Measurements from ENCODE around the gene AK9. TPM values are rescaled to one million over a fixed set of nuclear protein-coding genes. Genes with fewer than 3 reads are reported as not detected.
"Not testable (repeated sequence)": the region's sequence is repeated elsewhere in the genome, so short reads cannot be mapped to it uniquely, and the experiment has no call there.

AK9 gene
- polyA plus RNA-seq, 2 donors, result 2.4 to 3.0 TPM

- no peaks in the 10 kb centered on the region for H3K4me1 ChIP-seq (ENCODE audit: control insufficient read depth in 2 of 2, insufficient read depth in 2 of 2, low read length in 1 of 2)
- H3K4me3 ChIP-seq (ENCODE audit: low read depth in 1 of 2, low read length in 2 of 2), result no peak overlapping the region
- H3K27ac ChIP-seq (ENCODE audit: low read depth in 2 of 2, low read length in 1 of 2), result no peak overlapping the region
- no peaks in the 10 kb centered on the region for H3K36me3 ChIP-seq (ENCODE audit: control insufficient read depth in 2 of 2, insufficient read depth in 2 of 2, low read length in 1 of 2)
- 88 to 90% methylated on average over 3 of the region's 3 CpGs for WGBS, 2 donors
- no peaks in the 10 kb centered on the region for H3K27me3 ChIP-seq (ENCODE audit: control insufficient read depth in 1 of 2, insufficient read depth in 2 of 2, low read length in 2 of 2)
- no peaks in the 10 kb centered on the region for H3K9me3 ChIP-seq (ENCODE audit: control insufficient read depth in 2 of 2, insufficient read depth in 1 of 2, low read depth in 1 of 2, low read length in 1 of 2)
Observed at GRCh38 chr6:109527989-109528388, 163.0 kb downstream of the AK9 start.

DNA sequence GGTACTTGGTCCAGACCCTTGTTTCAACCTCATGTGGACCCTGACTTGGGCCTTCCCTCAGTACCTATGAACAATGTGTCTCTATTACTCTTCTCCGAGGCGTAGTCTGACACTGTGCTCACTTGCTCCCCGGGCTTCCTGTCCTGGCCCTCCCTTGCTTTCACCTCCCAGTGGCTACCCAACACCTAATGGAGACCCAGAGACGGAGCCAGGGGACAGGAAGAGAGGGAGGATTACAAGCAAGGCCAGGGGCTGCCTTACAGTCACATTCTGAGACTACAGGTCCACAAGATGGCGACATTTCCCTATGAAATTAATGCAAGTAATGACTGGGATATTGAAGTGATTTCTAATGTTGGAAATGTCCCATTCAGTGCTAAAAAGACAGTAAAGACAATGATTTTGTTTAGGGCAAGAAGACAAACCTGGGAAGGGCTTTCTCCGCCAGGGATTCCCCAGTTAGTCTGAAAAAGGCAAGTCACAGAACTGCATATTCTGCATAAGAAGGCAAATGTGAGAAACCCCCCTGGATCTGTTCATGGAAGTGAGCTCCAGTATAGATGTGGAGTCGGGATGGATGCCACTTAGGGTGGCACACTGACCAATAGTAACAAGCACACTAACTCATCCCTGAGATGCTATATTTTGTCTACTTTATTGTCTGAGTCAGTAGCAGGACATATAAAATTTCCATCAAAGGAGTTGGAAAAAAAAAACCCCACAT lies 163.9 kb downstream of the AK9 start:
- Histone ChIP-seq H3K27me3 (ENCODE audit: control insufficient read depth in 1 of 2, insufficient read depth in 2 of 2, low read length in 2 of 2) (no peaks in the 10 kb centered on the region), H3K27ac (ENCODE audit: low read depth in 2 of 2, low read length in 1 of 2) (no peak overlapping the region), H3K4me1 (ENCODE audit: control insufficient read depth in 2 of 2, insufficient read depth in 2 of 2, low read length in 1 of 2) (no peaks in the 10 kb centered on the region), H3K36me3 (ENCODE audit: control insufficient read depth in 2 of 2, insufficient read depth in 2 of 2, low read length in 1 of 2) (no peaks in the 10 kb centered on the region), H3K9me3 (ENCODE audit: control insufficient read depth in 2 of 2, insufficient read depth in 1 of 2, low read depth in 1 of 2, low read length in 1 of 2) (no peaks in the 10 kb centered on the region), H3K4me3 (ENCODE audit: low read depth in 1 of 2, low read length in 2 of 2) (no peak overlapping the region)
- 53 to 62% methylated on average over 7 of the region's 7 CpGs for WGBS, 2 donors

GRCh38 chr6:109524129-109524528 lies 166.9 kb downstream of the AK9 start:
- no peaks in the 10 kb centered on the region for H3K36me3 ChIP-seq (ENCODE audit: control insufficient read depth in 2 of 2, insufficient read depth in 2 of 2, low read length in 1 of 2)
- H3K27ac ChIP-seq (ENCODE audit: low read depth in 2 of 2, low read length in 1 of 2), result no peak overlapping the region
- no peaks in the 10 kb centered on the region for H3K9me3 ChIP-seq (ENCODE audit: control insufficient read depth in 2 of 2, insufficient read depth in 1 of 2, low read depth in 1 of 2, low read length in 1 of 2)

GRCh38 chr6:109523478-109523877 lies 167.5 kb downstream of the AK9 start:
- H3K4me1 ChIP-seq (ENCODE audit: control insufficient read depth in 2 of 2, insufficient read depth in 2 of 2, low read length in 1 of 2), result no peaks in the 10 kb centered on the region
- H3K27me3 ChIP-seq (ENCODE audit: control insufficient read depth in 1 of 2, insufficient read depth in 2 of 2, low read length in 2 of 2), result no peaks in the 10 kb centered on the region
- H3K4me3 ChIP-seq (ENCODE audit: low read depth in 1 of 2, low read length in 2 of 2), result no peak overlapping the region
- WGBS, 2 donors, result 82 to 87% methylated on average over 2 of the region's 2 CpGs
- no peak overlapping the region for H3K27ac ChIP-seq (ENCODE audit: low read depth in 2 of 2, low read length in 1 of 2)
- H3K36me3 ChIP-seq (ENCODE audit: control insufficient read depth in 2 of 2, insufficient read depth in 2 of 2, low read length in 1 of 2), result no peaks in the 10 kb centered on the region
- H3K9me3 ChIP-seq (ENCODE audit: control insufficient read depth in 2 of 2, insufficient read depth in 1 of 2, low read depth in 1 of 2, low read length in 1 of 2), result no peaks in the 10 kb centered on the region

More at GRCh38 chr6:109524129-109524528, 166.9 kb downstream of the AK9 start:
- no peak overlapping the region for H3K4me3 ChIP-seq (ENCODE audit: low read depth in 1 of 2, low read length in 2 of 2)
- H3K27me3 ChIP-seq (ENCODE audit: control insufficient read depth in 1 of 2, insufficient read depth in 2 of 2, low read length in 2 of 2), result no peaks in the 10 kb centered on the region
- H3K4me1 ChIP-seq (ENCODE audit: control insufficient read depth in 2 of 2, insufficient read depth in 2 of 2, low read length in 1 of 2), result no peaks in the 10 kb centered on the region

GRCh38 chr6:109521080-109521479 lies 169.9 kb downstream of the AK9 start:
- Histone ChIP-seq H3K4me3 (ENCODE audit: low read depth in 1 of 2, low read length in 2 of 2) (no peak overlapping the region), H3K27me3 (ENCODE audit: control insufficient read depth in 1 of 2, insufficient read depth in 2 of 2, low read length in 2 of 2) (no peaks in the 10 kb centered on the region), H3K4me1 (ENCODE audit: control insufficient read depth in 2 of 2, insufficient read depth in 2 of 2, low read length in 1 of 2) (no peaks in the 10 kb centered on the region), H3K9me3 (ENCODE audit: control insufficient read depth in 2 of 2, insufficient read depth in 1 of 2, low read depth in 1 of 2, low read length in 1 of 2) (no peaks in the 10 kb centered on the region), H3K27ac (ENCODE audit: low read depth in 2 of 2, low read length in 1 of 2) (no peak overlapping the region), H3K36me3 (ENCODE audit: control insufficient read depth in 2 of 2, insufficient read depth in 2 of 2, low read length in 1 of 2) (no peaks in the 10 kb centered on the region)
- WGBS, 2 donors, result 83 to 84% methylated on average over 3 of the region's 3 CpGs

- not testable (repeated sequence) for H3K4me1 ChIP-seq (ENCODE audit: control insufficient read depth in 2 of 2, insufficient read depth in 2 of 2, low read length in 1 of 2); H3K36me3 ChIP-seq (ENCODE audit: control insufficient read depth in 2 of 2, insufficient read depth in 2 of 2, low read length in 1 of 2); H3K9me3 ChIP-seq (ENCODE audit: control insufficient read depth in 2 of 2, insufficient read depth in 1 of 2, low read depth in 1 of 2, low read length in 1 of 2); H3K27me3 ChIP-seq (ENCODE audit: control insufficient read depth in 1 of 2, insufficient read depth in 2 of 2, low read length in 2 of 2); H3K27ac ChIP-seq (ENCODE audit: low read depth in 2 of 2, low read length in 1 of 2); H3K4me3 ChIP-seq (ENCODE audit: low read depth in 1 of 2, low read length in 2 of 2)
Observed at GRCh38 chr6:109519647-109520046, 171.4 kb downstream of the AK9 start.

- Histone ChIP-seq H3K27me3 (ENCODE audit: control insufficient read depth in 1 of 2, insufficient read depth in 2 of 2, low read length in 2 of 2) (no peaks in the 10 kb centered on the region), H3K27ac (ENCODE audit: low read depth in 2 of 2, low read length in 1 of 2) (no peak overlapping the region), H3K36me3 (ENCODE audit: control insufficient read depth in 2 of 2, insufficient read depth in 2 of 2, low read length in 1 of 2) (no peaks in the 10 kb centered on the region), H3K4me3 (ENCODE audit: low read depth in 1 of 2, low read length in 2 of 2) (no peak overlapping the region), H3K4me1 (ENCODE audit: control insufficient read depth in 2 of 2, insufficient read depth in 2 of 2, low read length in 1 of 2) (no peaks in the 10 kb centered on the region), H3K9me3 (ENCODE audit: control insufficient read depth in 2 of 2, insufficient read depth in 1 of 2, low read depth in 1 of 2, low read length in 1 of 2) (no peaks in the 10 kb centered on the region)
- 68 to 75% methylated on average over 3 of the region's 3 CpGs for WGBS, 2 donors
Observed at GRCh38 chr6:109516929-109517328, 174.1 kb downstream of the AK9 start.

DNA sequence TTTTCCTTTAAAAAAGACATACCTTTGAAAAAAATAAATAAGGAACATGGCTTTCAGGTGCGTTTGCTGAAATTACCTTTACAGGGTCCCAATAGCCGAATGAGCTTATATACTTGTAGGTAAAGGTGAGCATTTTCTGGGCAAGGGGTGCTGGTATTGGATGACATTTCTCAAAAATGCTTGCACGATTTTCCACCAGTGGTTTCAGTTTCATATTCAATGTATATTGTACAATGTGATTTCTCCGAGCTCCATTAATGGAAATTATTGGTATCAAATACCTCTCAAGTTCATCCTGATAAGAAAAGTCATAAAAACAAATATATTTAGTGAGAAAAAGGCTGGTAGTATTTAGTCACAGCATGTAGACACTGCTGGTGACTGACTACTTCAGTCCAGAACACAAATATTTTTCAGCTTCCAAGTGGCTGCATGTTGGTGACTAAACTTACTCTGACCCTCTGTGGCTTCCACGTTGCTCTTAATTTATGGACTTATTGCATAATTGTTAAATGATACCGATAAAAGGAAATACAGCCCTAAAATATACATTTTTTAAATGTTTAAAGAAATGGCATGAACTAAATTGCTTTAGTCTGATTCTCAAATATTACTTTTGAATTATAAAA lies 175.1 kb downstream of the AK9 start:
- H3K36me3 ChIP-seq (ENCODE audit: control insufficient read depth in 2 of 2, insufficient read depth in 2 of 2, low read length in 1 of 2), result no peaks in the 10 kb centered on the region
- no peaks in the 10 kb centered on the region for H3K4me1 ChIP-seq (ENCODE audit: control insufficient read depth in 2 of 2, insufficient read depth in 2 of 2, low read length in 1 of 2)
- H3K9me3 ChIP-seq (ENCODE audit: control insufficient read depth in 2 of 2, insufficient read depth in 1 of 2, low read depth in 1 of 2, low read length in 1 of 2), result no peaks in the 10 kb centered on the region
- no peaks in the 10 kb centered on the region for H3K27me3 ChIP-seq (ENCODE audit: control insufficient read depth in 1 of 2, insufficient read depth in 2 of 2, low read length in 2 of 2)
- 59 to 69% methylated on average over 6 of the region's 6 CpGs for WGBS, 2 donors
- no peak overlapping the region for H3K4me3 ChIP-seq (ENCODE audit: low read depth in 1 of 2, low read length in 2 of 2)
- no peak overlapping the region for H3K27ac ChIP-seq (ENCODE audit: low read depth in 2 of 2, low read length in 1 of 2)

- no peaks in the 10 kb centered on the region for H3K4me1 ChIP-seq (ENCODE audit: control insufficient read depth in 2 of 2, insufficient read depth in 2 of 2, low read length in 1 of 2)
- H3K9me3 ChIP-seq (ENCODE audit: control insufficient read depth in 2 of 2, insufficient read depth in 1 of 2, low read depth in 1 of 2, low read length in 1 of 2), result no peaks in the 10 kb centered on the region
- H3K27me3 ChIP-seq (ENCODE audit: control insufficient read depth in 1 of 2, insufficient read depth in 2 of 2, low read length in 2 of 2), result no peaks in the 10 kb centered on the region
- H3K27ac ChIP-seq (ENCODE audit: low read depth in 2 of 2, low read length in 1 of 2), result no peak overlapping the region
- H3K4me3 ChIP-seq (ENCODE audit: low read depth in 1 of 2, low read length in 2 of 2), result no peak overlapping the region
- H3K36me3 ChIP-seq (ENCODE audit: control insufficient read depth in 2 of 2, insufficient read depth in 2 of 2, low read length in 1 of 2), result no peaks in the 10 kb centered on the region
- WGBS, 2 donors, result 88 to 89% methylated on average over 3 of the region's 3 CpGs
Observed at GRCh38 chr6:109514946-109515345, 176.1 kb downstream of the AK9 start.

DNA sequence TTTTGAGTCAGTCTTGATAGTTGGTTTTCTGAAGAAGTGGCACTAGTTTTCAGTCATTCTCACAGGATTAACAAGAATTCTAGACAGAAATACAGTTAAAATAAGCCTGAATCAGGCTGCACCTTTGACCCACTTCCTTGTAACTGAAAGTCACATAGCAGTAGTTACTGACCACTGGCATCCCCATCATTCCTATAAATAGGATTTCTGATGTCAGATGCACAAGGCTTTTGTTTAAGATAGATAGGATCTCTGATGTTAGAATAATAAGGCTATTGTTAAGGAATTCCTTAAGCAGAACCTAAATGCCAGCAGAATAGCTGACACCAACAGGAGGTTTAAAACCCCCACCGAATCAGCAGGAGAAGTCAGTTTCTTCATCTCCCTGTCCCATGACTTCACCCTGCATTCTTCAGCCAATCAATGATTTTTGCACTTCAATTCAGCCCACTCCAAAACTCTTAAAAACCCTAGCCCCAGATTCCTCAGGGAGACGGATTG lies 177.4 kb downstream of the AK9 start:
- Histone ChIP-seq H3K4me3 (ENCODE audit: low read depth in 1 of 2, low read length in 2 of 2) (no peak overlapping the region), H3K9me3 (ENCODE audit: control insufficient read depth in 2 of 2, insufficient read depth in 1 of 2, low read depth in 1 of 2, low read length in 1 of 2) (no peaks in the 10 kb centered on the region), H3K4me1 (ENCODE audit: control insufficient read depth in 2 of 2, insufficient read depth in 2 of 2, low read length in 1 of 2) (peaks cover 0 to 4% of the 10 kb centered on the region in 2 donors), H3K27me3 (ENCODE audit: control insufficient read depth in 1 of 2, insufficient read depth in 2 of 2, low read length in 2 of 2) (no peaks in the 10 kb centered on the region), H3K36me3 (ENCODE audit: control insufficient read depth in 2 of 2, insufficient read depth in 2 of 2, low read length in 1 of 2) (no peaks in the 10 kb centered on the region), H3K27ac (ENCODE audit: low read depth in 2 of 2, low read length in 1 of 2) (no peak overlapping the region)
- WGBS, 2 donors, result 73 to 93% methylated on average over 2 of the region's 2 CpGs

Data from esophagus (tissue), 2 donors.